Tibial artery (tissue), 4 donors: ENCODE measurements around the gene NEUROG1.

Experiments
- DNase-seq, 2 donors: peaks; one replicate each; pipeline ENCODE4 v3.0.0-alpha.2; 2019
- H3K27ac ChIP-seq, 2 donors: fragments of 200-600 bp; sonication (generic) in 1 of 2; 1 replicate in 1 of 2; 2 replicates in 1 of 2; pipeline ENCODE4 v1.5.1; 2018 to 2019; ENCODE audit warnings: mild to moderate bottlenecking in 1 of 2
- H3K27me3 ChIP-seq, 2 donors: fragments of 200-600 bp; sonication (generic) in 1 of 2; one replicate each; pipeline versions ENCODE4 v1.5.1 to v1.6.0; 2016 to 2019
- H3K36me3 ChIP-seq, 3 donors: fragments of 200-600 bp; sonication (generic) in 2 of 3; one replicate each; pipeline ENCODE4 v1.5.1; 2016 to 2019; ENCODE audit warnings: mild to moderate bottlenecking in 2 of 3
- H3K4me1 ChIP-seq, 4 donors: fragments of 200-600 bp; sonication (generic) in 2 of 4; 1 replicate in 3 of 4; 2 replicates in 1 of 4; pipeline ENCODE4 v1.5.1; 2016 to 2019
- H3K4me3 ChIP-seq, 2 donors: fragments of 200-600 bp; sonication (generic) in 1 of 2; 1 replicate in 1 of 2; 2 replicates in 1 of 2; pipeline ENCODE4 v1.5.1; 2018 to 2019; ENCODE audit warnings: mild to moderate bottlenecking in 2 of 2
- H3K9me3 ChIP-seq, 3 donors: fragments of 200-600 bp; sonication (generic) in 1 of 3; one replicate each; pipeline ENCODE4 v1.5.1; 2016 to 2019
- intact Hi-C: fragments of 100-400 bp; cut with DNase I; formaldehyde crosslinking; loops from one replicate; pipeline ENCODE4 v1.15.0; 2023; ENCODE audit warnings: low total_unique reads
- TF ChIP-seq, protein P1 (sequence below), 2 experiments: fragments of 200-600 bp in 1 of 2; fragments of 450-650 bp in 1 of 2; IDR thresholded peaks; one replicate each; pipeline ENCODE4 v1.5.1; 2017 to 2019; ENCODE audit warnings: antibody characterized with exemption in 2 of 2, mild to moderate bottlenecking in 1 of 2, moderate library complexity in 1 of 2

NEUROG1 gene

DNA sequence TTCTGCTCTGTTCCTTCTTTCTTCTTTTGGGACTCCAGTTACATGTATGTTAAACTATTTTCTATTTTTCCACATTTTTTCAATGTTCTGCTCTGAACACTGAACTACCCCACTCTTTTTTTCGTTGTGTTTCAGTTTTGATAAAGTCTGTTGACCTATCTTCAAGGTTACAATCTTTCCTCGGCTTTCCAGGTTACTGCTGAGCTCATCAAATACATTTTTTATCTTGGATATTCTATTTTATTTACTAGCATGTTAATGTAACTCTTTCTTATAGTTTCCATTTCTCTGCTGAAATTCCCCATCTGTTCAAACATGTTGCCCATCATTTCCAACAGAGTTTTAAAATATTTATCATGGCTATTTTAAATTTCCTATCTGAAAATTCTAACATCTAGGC, 13.8 kb downstream of the NEUROG1 start:
- TF ChIP-seq, protein P1, sequence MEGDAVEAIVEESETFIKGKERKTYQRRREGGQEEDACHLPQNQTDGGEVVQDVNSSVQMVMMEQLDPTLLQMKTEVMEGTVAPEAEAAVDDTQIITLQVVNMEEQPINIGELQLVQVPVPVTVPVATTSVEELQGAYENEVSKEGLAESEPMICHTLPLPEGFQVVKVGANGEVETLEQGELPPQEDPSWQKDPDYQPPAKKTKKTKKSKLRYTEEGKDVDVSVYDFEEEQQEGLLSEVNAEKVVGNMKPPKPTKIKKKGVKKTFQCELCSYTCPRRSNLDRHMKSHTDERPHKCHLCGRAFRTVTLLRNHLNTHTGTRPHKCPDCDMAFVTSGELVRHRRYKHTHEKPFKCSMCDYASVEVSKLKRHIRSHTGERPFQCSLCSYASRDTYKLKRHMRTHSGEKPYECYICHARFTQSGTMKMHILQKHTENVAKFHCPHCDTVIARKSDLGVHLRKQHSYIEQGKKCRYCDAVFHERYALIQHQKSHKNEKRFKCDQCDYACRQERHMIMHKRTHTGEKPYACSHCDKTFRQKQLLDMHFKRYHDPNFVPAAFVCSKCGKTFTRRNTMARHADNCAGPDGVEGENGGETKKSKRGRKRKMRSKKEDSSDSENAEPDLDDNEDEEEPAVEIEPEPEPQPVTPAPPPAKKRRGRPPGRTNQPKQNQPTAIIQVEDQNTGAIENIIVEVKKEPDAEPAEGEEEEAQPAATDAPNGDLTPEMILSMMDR (IDR thresholded peaks at IDR 0.05) = no peak
- Histone ChIP-seq H3K27me3 (peaks cover 0 to 17% of the 10 kb centered on the region in 2 donors), H3K9me3 (no peaks in the 10 kb centered on the region), H3K27ac (no peak overlapping the region), H3K4me1 (no peaks in the 10 kb centered on the region), H3K4me3 (no peak overlapping the region), H3K36me3 (no peaks in the 10 kb centered on the region)
- intact Hi-C loops = no loop called here
- DNase-seq = no peak

DNA sequence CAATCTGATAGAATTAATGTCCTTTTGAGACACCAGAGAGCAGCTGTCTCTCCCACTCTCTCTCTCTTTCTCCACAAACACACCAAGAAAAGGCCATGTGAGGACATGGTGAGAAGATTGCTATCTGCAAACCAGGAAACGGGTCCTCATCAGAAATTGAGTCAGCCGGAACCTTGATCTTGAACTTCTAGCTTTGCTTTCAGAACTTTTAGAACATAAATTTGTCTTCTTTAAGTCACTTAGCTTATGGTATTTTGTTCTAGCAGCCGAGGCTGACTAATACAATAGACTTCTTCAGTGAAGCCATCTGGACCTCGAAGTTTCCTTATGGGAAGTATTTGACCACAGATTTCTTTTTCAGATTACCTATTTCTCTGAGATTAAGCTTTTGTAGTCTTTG, 18.1 kb downstream of the NEUROG1 start:
- Histone ChIP-seq H3K27me3 (peaks cover 0 to 4% of the 10 kb centered on the region in 2 donors), H3K9me3 (no peaks in the 10 kb centered on the region), H3K4me1 (no peaks in the 10 kb centered on the region), H3K27ac (no peak overlapping the region), H3K36me3 (no peaks in the 10 kb centered on the region), H3K4me3 (no peak overlapping the region)
- no peak for DNase-seq
- TF ChIP-seq, protein P1 (IDR thresholded peaks at IDR 0.05) = no peak
- intact Hi-C loops = no loop called here

GRCh38 chr5:135514116-135514515, 21.6 kb downstream of the NEUROG1 start:
- Histone ChIP-seq H3K9me3 (no peaks in the 10 kb centered on the region), H3K4me1 (no peaks in the 10 kb centered on the region), H3K27ac (no peak overlapping the region), H3K36me3 (no peaks in the 10 kb centered on the region), H3K27me3 (peaks cover 0 to 24% of the 10 kb centered on the region in 2 donors), H3K4me3 (no peak overlapping the region)
- DNase-seq = no peak
- intact Hi-C loops = no loop called here
- TF ChIP-seq, protein P1 (IDR thresholded peaks at IDR 0.05) = no peak

DNA sequence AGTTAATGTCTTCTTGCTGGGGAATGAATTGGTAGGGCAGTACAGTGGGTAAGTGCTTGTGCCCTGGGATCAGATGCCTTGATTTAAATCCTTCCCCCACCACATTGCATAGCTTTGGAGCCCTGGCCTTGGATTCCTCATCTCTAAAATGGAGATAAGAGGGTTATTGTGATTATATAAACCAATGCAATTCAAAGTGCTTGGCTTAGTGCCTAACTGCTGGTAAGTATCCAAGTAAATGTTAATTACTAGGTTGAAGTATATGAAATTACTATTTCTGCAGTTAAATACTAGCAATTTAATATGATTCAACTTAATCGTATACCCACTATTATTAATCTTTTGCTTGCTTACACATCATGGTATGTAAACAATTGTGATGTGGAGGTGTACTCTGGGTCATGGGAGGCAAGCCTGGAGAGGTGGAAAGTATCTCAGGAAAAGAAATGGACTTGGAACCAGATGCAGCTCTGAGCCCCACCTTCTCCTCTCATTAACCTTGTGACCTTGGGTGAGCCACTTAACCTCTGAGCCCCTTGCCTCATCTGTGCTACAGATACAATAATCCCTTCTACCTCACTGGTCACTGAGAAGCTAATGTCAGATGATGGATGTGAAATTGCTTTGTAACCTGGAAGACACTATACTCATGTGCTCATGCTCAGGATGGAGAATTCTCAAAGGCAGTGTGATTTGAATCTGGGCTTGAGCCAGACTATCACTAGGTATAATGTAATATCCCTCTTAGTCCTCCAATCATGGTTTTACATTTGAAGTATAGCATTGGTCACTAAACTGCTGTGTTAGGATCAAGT, 23.8 kb downstream of the NEUROG1 start:
- Histone ChIP-seq H3K27me3 (peaks cover 0 to 42% of the 10 kb centered on the region in 2 donors), H3K9me3 (no peaks in the 10 kb centered on the region), H3K4me1 (peaks cover 0 to 8% (median 3%) of the 10 kb centered on the region in 4 donors), H3K27ac (no peak overlapping the region), H3K36me3 (no peaks in the 10 kb centered on the region), H3K4me3 (no peak overlapping the region)
- TF ChIP-seq, protein P1 (IDR thresholded peaks at IDR 0.05) = no peak
- DNase-seq = no peak
- intact Hi-C loops = no loop called here

DNA sequence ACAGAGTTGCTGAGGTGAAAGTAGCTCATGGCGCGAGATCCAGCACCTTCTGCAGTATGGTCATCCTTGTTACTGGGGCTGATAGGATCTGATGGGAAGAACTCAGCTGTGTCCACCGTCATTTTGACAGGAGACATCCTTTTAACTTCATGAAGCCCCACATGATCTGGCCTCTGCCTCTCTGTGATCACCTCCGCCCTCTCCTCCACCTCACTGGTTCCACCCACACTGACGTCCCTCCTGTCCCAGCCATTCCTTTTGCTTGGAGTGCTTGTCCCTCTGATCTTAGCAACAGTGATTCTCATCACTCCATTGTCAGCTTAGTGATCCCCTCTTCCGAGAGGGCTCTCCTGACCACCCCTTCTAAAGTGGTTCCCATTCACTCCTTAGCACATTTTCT, 25.8 kb downstream of the NEUROG1 start:
- TF ChIP-seq, protein P1 (IDR thresholded peaks at IDR 0.05) = no peak
- Histone ChIP-seq H3K27ac (no peak overlapping the region), H3K9me3 (no peaks in the 10 kb centered on the region), H3K36me3 (no peaks in the 10 kb centered on the region), H3K27me3 (peaks cover 0 to 44% of the 10 kb centered on the region in 2 donors), H3K4me1 (peaks cover 0 to 12% (median 4%) of the 10 kb centered on the region in 4 donors), H3K4me3 (no peak overlapping the region)
- intact Hi-C loops = no loop called here
- no peak for DNase-seq
